ENCODE data around the gene MAL. TPM values are rescaled to one million over a fixed set of nuclear protein-coding genes. Genes with fewer than 3 reads are reported as not detected.

The MAL gene
- total and polyA plus RNA-seq, 2 of the 13 experiments (the other 11 are each of a cell fraction or from before 2014, with no cell fraction given) = not detected

DNA sequence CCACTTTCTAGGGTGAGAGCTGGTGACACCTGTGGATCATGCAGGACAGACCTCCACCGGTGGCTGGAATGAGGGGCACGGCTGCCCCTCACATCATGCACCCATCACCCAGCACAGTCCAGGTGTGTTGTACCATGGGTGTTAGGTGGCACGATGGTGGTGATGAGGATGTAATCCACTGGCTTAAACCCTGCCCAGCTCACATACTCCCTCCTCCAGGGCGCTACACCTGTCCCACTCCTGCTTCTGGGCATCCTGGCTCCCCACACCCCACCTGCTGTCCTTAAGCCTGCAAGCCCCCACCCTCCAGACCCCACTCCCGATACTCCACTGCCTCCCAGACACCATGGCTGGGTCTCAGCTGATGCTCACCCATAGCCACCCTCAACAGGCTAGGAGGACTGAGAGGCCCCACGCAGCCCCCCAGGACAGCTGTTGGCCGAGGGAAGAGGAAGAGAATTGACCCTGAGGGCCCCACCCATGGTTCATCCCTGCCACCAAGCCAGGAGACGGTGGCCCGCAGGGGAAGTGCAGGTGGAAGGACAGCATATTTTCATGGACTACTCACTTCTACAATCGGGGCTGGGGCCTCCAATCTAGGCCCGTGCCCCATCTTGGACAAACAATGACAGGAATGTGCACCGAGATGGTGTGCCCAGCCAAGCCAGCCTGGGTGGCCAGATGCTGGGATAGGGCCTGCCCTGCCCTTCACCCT lies 34.3 kb downstream of the MAL start (continued):
- TF ChIP-seq, protein P1, sequence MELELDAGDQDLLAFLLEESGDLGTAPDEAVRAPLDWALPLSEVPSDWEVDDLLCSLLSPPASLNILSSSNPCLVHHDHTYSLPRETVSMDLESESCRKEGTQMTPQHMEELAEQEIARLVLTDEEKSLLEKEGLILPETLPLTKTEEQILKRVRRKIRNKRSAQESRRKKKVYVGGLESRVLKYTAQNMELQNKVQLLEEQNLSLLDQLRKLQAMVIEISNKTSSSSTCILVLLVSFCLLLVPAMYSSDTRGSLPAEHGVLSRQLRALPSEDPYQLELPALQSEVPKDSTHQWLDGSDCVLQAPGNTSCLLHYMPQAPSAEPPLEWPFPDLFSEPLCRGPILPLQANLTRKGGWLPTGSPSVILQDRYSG (CRISPR knock-in tag; IDR thresholded peaks at IDR 0.05) = no peak
- TF ChIP-seq, protein P2, sequence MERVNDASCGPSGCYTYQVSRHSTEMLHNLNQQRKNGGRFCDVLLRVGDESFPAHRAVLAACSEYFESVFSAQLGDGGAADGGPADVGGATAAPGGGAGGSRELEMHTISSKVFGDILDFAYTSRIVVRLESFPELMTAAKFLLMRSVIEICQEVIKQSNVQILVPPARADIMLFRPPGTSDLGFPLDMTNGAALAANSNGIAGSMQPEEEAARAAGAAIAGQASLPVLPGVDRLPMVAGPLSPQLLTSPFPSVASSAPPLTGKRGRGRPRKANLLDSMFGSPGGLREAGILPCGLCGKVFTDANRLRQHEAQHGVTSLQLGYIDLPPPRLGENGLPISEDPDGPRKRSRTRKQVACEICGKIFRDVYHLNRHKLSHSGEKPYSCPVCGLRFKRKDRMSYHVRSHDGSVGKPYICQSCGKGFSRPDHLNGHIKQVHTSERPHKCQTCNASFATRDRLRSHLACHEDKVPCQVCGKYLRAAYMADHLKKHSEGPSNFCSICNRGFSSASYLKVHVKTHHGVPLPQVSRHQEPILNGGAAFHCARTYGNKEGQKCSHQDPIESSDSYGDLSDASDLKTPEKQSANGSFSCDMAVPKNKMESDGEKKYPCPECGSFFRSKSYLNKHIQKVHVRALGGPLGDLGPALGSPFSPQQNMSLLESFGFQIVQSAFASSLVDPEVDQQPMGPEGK (CRISPR knock-in tag; IDR thresholded peaks at IDR 0.05) = peak; percentile 41
- no peak for TF ChIP-seq CBFB (CRISPR knock-in tag; IDR thresholded peaks at IDR 0.05)
- TF ChIP-seq, protein P3, sequence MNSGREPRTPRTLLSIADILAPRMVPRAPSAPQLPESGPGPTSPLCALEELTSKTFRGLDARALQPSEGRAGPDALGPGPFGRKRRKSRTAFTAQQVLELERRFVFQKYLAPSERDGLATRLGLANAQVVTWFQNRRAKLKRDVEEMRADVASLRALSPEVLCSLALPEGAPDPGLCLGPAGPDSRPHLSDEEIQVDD (CRISPR knock-in tag; IDR thresholded peaks at IDR 0.05; ENCODE audit: borderline replicate concordance) = no peak
- TF ChIP-seq ZNF788 (CRISPR knock-in tag; IDR thresholded peaks at IDR 0.05; ENCODE audit: borderline replicate concordance) = no peak
- no peak for TF ChIP-seq HNF4G (IDR thresholded peaks at IDR 0.05; ENCODE audit: borderline replicate concordance, low read depth, low read length)
- TF ChIP-seq HNF4G (CRISPR knock-in tag; IDR thresholded peaks at IDR 0.05; ENCODE audit: borderline replicate concordance, low read depth) = 0 out of 2 replicates have a peak, but pooled peaks have one; percentile 6
- TF ChIP-seq ZNF12 (CRISPR knock-in tag; IDR thresholded peaks at IDR 0.05) = no peak
- no peak for TF ChIP-seq SOX13 (IDR thresholded peaks at IDR 0.05)
- TF ChIP-seq SOX13 (CRISPR knock-in tag; conservative IDR thresholded peaks at IDR 0.05 in 1 of 2, IDR thresholded peaks at IDR 0.05 in 1 of 2) = no peak
- TF ChIP-seq, protein P4, sequence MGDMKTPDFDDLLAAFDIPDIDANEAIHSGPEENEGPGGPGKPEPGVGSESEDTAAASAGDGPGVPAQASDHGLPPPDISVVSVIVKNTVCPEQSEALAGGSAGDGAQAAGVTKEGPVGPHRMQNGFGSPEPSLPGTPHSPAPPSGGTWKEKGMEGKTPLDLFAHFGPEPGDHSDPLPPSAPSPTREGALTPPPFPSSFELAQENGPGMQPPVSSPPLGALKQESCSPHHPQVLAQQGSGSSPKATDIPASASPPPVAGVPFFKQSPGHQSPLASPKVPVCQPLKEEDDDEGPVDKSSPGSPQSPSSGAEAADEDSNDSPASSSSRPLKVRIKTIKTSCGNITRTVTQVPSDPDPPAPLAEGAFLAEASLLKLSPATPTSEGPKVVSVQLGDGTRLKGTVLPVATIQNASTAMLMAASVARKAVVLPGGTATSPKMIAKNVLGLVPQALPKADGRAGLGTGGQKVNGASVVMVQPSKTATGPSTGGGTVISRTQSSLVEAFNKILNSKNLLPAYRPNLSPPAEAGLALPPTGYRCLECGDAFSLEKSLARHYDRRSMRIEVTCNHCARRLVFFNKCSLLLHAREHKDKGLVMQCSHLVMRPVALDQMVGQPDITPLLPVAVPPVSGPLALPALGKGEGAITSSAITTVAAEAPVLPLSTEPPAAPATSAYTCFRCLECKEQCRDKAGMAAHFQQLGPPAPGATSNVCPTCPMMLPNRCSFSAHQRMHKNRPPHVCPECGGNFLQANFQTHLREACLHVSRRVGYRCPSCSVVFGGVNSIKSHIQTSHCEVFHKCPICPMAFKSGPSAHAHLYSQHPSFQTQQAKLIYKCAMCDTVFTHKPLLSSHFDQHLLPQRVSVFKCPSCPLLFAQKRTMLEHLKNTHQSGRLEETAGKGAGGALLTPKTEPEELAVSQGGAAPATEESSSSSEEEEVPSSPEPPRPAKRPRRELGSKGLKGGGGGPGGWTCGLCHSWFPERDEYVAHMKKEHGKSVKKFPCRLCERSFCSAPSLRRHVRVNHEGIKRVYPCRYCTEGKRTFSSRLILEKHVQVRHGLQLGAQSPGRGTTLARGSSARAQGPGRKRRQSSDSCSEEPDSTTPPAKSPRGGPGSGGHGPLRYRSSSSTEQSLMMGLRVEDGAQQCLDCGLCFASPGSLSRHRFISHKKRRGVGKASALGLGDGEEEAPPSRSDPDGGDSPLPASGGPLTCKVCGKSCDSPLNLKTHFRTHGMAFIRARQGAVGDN (CRISPR knock-in tag; IDR thresholded peaks at IDR 0.05) = no peak
- no peak for TF ChIP-seq NPAS2 (CRISPR knock-in tag; IDR thresholded peaks at IDR 0.05; ENCODE audit: borderline replicate concordance)
- no peak for TF ChIP-seq ZNF746 (CRISPR knock-in tag; IDR thresholded peaks at IDR 0.05)
- TF ChIP-seq, protein P5, sequence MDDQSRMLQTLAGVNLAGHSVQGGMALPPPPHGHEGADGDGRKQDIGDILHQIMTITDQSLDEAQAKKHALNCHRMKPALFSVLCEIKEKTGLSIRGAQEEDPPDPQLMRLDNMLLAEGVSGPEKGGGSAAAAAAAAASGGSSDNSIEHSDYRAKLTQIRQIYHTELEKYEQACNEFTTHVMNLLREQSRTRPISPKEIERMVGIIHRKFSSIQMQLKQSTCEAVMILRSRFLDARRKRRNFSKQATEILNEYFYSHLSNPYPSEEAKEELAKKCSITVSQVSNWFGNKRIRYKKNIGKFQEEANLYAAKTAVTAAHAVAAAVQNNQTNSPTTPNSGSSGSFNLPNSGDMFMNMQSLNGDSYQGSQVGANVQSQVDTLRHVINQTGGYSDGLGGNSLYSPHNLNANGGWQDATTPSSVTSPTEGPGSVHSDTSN (CRISPR knock-in tag; IDR thresholded peaks at IDR 0.05; ENCODE audit: borderline replicate concordance) = no peak
- TF ChIP-seq, protein P6, sequence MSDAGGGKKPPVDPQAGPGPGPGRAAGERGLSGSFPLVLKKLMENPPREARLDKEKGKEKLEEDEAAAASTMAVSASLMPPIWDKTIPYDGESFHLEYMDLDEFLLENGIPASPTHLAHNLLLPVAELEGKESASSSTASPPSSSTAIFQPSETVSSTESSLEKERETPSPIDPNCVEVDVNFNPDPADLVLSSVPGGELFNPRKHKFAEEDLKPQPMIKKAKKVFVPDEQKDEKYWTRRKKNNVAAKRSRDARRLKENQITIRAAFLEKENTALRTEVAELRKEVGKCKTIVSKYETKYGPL (CRISPR knock-in tag; IDR thresholded peaks at IDR 0.05) = no peak
- no peak for TF ChIP-seq TP53 (CRISPR knock-in tag; conservative IDR thresholded peaks at IDR 0.05)
- no peak for TF ChIP-seq ZNF556 (CRISPR knock-in tag; IDR thresholded peaks at IDR 0.05; ENCODE audit: borderline replicate concordance)
- no peak for TF ChIP-seq IKZF4 (CRISPR knock-in tag; IDR thresholded peaks at IDR 0.05; ENCODE audit: borderline replicate concordance, low read depth, not compliant biosample characterization)

Data from HepG2 (cell line).